Measurements from ENCODE around the gene GLP1R.
A peak's percentile ranks its signal among the peaks of the same experiment; 100 is the strongest.

The GLP1R gene

DNA sequence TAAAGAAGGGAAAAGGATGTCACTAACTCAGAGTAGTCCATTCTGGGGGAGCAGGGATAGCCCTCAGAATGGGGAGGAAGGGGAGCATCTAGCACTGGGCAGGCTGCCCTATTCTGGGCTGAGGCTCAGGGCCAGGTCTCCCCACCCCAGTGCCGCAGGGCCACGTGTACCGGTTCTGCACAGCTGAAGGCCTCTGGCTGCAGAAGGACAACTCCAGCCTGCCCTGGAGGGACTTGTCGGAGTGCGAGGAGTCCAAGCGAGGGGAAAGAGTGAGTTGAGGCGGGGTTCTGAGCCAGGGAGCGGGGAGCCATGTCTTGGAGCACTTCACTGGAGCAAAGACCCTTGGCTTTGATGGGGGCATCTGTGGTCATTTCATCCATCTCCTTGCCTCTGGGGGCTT, 17.0 kb downstream of the GLP1R start:
- DNase-seq = no peak

GRCh38 chr6:39068391-39068790, 19.8 kb downstream of the GLP1R start:
- DNase-seq = no peak

- no peak for DNase-seq
Observed at GRCh38 chr6:39072830-39073229, 24.2 kb downstream of the GLP1R start.

- DNase-seq = no peak
Observed at GRCh38 chr6:39073471-39074355, 25.1 kb downstream of the GLP1R start.

- no peak for DNase-seq
Observed at GRCh38 chr6:39074486-39074885, 25.9 kb downstream of the GLP1R start.

- DNase-seq = no peak
Observed at GRCh38 chr6:39075010-39075686, 26.6 kb downstream of the GLP1R start.

- DNase-seq = no peak
Observed at GRCh38 chr6:39075807-39076622, 27.4 kb downstream of the GLP1R start.

DNA sequence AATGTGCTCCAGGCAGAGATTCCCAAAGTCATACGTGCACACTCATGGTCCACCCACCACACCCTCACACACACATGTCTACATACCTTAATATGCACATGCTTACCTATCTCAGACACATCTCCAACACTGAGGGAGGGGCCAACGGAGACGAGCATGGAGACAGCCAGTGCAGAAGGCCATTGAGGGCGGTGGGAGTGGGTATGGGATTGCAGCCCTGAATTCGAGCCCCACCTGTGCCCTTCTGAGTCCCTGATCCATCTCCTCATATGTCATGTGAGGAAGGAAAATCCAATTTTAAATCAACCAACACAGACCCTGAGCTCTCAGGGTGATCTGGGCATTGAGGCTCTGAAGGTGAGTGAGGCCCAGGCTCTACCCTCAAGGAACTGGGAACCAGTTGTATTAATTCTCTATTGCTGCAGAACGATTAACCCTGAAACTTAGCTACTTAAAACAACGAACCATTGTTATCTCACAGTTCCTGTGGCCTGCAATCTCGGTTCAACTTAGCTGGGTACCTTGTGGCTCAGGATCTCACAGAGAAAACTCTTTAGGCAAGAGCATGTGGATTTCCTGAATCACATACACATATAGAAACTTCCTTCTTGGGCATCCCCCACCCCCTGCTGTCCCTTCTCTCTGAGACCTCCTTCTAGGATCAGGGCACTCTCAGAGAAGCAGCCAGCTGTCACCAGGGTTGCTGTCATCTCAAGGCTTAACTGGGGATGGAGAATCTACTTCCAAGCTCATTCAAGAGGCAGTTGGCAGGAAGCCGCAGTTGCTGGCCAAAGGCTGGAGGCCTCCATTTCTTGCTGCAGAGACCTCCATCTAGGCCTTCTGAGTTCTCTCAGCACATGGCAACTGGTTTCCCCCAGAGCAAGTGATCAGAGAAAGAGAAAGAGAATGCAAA, 28.3 kb downstream of the GLP1R start:
- no peak for DNase-seq

- no peak for DNase-seq
Observed at GRCh38 chr6:39077882-39078594, 29.5 kb downstream of the GLP1R start.

- DNase-seq = no peak
Observed at GRCh38 chr6:39078695-39079094, 30.1 kb downstream of the GLP1R start.

- DNase-seq = no peak
Observed at GRCh38 chr6:39079197-39080125, 30.9 kb downstream of the GLP1R start.

DNA sequence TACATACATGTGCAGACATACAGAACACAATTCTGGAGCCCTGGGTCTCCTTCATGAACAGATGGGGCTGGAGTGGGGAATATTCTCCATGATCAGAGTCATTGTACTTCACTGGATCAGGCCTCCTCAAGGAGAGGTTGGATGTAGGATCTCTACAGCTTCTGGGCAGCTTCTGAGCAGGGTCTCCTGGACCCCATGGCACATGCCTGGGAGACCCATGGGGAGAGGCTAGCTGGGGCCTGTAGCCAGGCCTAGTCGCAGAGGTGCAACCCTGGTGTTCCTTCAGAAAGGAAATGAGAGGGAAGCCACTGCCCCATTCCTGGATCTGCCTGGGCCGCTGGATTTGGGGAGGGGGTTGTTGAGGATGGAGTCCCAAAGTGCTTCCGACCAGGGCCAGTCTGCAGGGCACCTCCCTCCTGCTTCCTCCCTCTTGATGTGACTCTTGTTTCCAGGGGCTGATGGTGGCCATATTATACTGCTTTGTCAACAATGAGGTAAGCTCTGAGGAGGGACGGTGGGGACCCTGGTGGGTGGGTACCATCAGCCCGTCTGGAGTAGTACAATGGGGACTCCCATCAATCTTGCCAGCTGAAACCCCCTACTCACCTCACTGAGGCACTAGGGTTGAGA, 31.8 kb downstream of the GLP1R start:
- no peak for DNase-seq

GRCh38 chr6:39082310-39082709, 33.7 kb downstream of the GLP1R start:
- no peak for DNase-seq

DNA sequence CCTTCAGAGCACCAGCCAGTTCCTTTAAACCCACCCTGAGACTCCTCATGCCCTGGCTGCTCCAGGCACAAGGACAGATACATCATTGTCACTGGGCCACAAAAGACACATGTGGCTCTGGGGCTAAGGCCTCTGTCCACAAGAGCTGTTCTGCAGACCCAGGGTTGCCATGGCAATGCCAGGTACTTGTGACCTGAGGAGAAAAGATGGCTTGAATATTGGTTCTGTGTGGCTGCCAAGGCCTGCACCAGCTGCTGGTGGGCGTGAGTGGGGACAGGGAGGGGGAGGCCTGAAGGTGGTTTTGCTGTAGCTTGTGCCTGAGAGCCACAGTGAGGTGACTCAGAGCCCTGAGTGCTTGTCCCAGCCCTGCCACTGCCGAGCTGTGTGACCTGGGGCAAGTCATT, 34.7 kb downstream of the GLP1R start:
- peak; percentile 18 for DNase-seq

GRCh38 chr6:39084506-39084905, 35.9 kb downstream of the GLP1R start:
- no peak for DNase-seq

DNA sequence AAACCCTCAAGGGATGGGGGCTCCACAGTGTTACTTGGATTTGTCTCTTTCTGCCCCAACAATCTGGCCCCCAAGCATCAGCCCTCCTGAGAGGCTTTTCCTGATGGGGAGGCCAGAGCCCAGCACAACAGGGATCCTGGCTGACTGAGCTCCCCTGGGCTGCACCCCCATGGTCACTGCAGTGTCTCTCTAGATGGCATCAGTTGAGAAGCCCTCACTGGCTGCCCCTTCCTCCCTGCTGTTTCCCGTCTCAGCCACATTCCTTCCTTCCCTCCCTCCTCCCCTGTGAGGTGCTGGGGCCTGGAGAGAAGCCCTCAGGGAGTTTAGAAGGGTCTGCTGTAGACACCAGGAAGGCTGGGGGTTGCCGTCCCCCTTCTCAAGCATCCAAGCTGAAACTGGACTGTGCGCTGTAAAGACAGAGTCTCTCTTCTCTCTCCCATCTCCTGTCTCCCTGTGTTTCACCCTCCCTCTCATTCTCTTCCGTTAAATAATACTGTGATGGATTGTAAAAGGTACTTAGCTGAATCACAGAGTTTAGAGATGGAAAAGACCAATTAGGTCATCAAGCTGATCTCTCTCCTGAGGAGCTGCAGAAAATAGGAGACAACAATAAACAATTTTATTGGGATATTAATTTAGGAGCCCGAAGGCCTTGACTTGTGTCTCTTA, 36.7 kb downstream of the GLP1R start:
- no peak for DNase-seq

DNA sequence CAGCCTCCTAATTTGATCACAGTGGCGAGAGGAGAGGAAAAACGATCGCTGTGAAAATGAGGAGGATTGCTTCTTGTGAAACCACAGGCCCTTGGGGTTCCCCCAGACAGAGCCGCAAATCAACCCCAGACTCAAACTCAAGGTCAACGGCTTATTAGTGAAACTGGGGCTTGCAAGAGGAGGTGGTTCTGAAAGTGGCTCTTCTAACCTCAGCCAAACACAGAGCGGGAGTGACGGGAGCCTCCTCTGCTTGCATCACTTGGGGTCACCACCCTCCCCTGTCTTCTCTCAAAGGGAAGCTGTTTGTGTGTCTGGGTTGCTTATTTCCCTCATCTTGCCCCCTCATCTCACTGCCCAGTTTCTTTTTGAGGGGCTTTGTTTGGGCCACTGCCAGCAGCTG, 37.7 kb downstream of the GLP1R start:
- DNase-seq = no peak

- no peak for DNase-seq
Observed at GRCh38 chr6:39086711-39087110, 38.1 kb downstream of the GLP1R start.

DNA sequence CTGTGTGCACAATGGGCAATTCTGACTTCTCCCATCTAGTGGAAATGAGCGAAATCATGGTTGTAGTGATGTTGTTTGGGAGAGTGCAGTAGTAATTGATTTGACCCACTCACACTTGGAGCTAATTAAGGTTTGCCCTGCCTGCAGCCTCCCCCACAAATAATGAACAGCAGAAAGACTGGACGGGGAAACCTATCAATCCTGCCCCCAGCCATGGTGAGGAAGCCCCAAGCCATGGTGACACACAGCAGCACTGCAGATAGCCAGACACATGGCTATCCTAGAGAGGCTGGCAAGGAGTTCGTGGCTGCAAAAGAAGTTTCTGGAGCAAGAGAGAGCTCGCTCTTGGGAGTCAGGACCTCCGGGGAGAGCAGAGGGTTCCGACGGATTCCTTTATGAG, 38.6 kb downstream of the GLP1R start:
- no peak for DNase-seq

- no peak for DNase-seq
Observed at GRCh38 chr6:39088331-39088730, 39.8 kb downstream of the GLP1R start.
